PC-3 (cell line): ENCODE data around the gene TMEM184B. TPM values are rescaled to one million over a fixed set of nuclear protein-coding genes. Genes with fewer than 3 reads are reported as not detected.

Source experiments
- ATAC-seq: fragments of 200-7000 bp; cut with Tn5 transposase; 2 replicates; pipeline ENCODE4 v1.9.1; 2020; ENCODE audit warnings: mild to moderate bottlenecking, moderate library complexity
- BruUV-seq: library from RNA; stranded (reverse); fragments of 400-500 nt; replicated peaks from 2 replicates; lab custom pipeline; 2021; lab: Mats Ljungman, UMichigan
- CTCF ChIA-PET: fragments of 300-600 bp; sonication (Branson Sonifier 250); formaldehyde crosslinking; loops from one replicate; lab custom pipeline; 2022; ENCODE audit warnings: antibody characterized with exemption; lab: Charles Lee
- POLR2A ChIA-PET: fragments of 300-600 bp; sonication (Branson Sonifier 250); formaldehyde crosslinking; loops from one replicate; lab custom pipeline; 2022; ENCODE audit warnings: antibody characterized with exemption; ENCODE audit not compliant: unreplicated experiment; lab: Charles Lee
- DNase-seq: peaks from one replicate; pipeline ENCODE4 v3.0.0-alpha.2; 2015
- H2AFZ ChIP-seq: fragments of 300-600 bp; sonication (generic); 2 replicates; pipeline ENCODE4 v1.6.0; 2016; ENCODE audit warnings: antibody characterized with exemption, low read length
- H3F3A ChIP-seq: fragments of 300-600 bp; sonication (generic); one replicate; pipeline ENCODE4 v1.6.0; 2017; ENCODE audit warnings: antibody characterized with exemption, low read length, control low read depth, mild to moderate bottlenecking; ENCODE audit not compliant: unreplicated experiment
- H3K27ac ChIP-seq: fragments of 300-600 bp; sonication (generic); 2 replicates; pipeline ENCODE4 v1.5.1; 2016; ENCODE audit warnings: mild to moderate bottlenecking, low read length
- H3K27me3 ChIP-seq: fragments of 300-600 bp; sonication (generic); 2 replicates; pipeline ENCODE4 v1.6.1; 2016; ENCODE audit warnings: low read length, mixed read lengths
- H3K36me3 ChIP-seq: fragments of 300-600 bp; sonication (generic); 2 replicates; pipeline ENCODE4 v1.6.1; 2016; ENCODE audit warnings: low read depth, mixed run types, low read length, mixed read lengths
- H3K4me1 ChIP-seq: fragments of 300-600 bp; sonication (generic); 2 replicates; pipeline ENCODE4 v1.5.1; 2016; ENCODE audit warnings: low read length; ENCODE audit not compliant: insufficient read depth
- H3K4me2 ChIP-seq: fragments of 300-600 bp; sonication (generic); 2 replicates; pipeline ENCODE4 v1.6.0; 2016; ENCODE audit warnings: low read length
- H3K4me3 ChIP-seq: fragments of 300-600 bp; sonication (generic); 2 replicates; pipeline ENCODE4 v1.5.1; 2016; ENCODE audit warnings: mild to moderate bottlenecking, low read length, mixed read lengths
- H3K79me2 ChIP-seq: fragments of 300-600 bp; sonication (generic); 2 replicates; pipeline ENCODE4 v1.6.1; 2017; ENCODE audit warnings: low read length, mixed read lengths
- H3K9ac ChIP-seq: fragments of 300-600 bp; sonication (generic); 2 replicates; pipeline ENCODE4 v1.6.0; 2016; ENCODE audit warnings: mild to moderate bottlenecking, low read length
- H3K9me2 ChIP-seq: fragments of 300-600 bp; sonication (generic); replicated peaks from 2 replicates; pipeline ENCODE4 v1.6.1; 2016; ENCODE audit warnings: mixed run types, low read length, mixed read lengths
- H3K9me3 ChIP-seq: fragments of 300-600 bp; sonication (generic); 2 replicates; pipeline ENCODE4 v1.6.1; 2016; ENCODE audit warnings: low read length, mixed read lengths
- H4K20me1 ChIP-seq: fragments of 300-600 bp; sonication (generic); 2 replicates; pipeline ENCODE4 v1.6.1; 2016; ENCODE audit warnings: low read length, mixed read lengths
- CTCF ChIP-seq: fragments of 300-600 bp; sonication (generic); conservative IDR thresholded peaks from 2 replicates; pipeline ENCODE4 v1.5.1; 2017; ENCODE audit warnings: antibody characterized with exemption, low read depth, mild to moderate bottlenecking, low read length
- EZH2 ChIP-seq: fragments of 300-600 bp; sonication (generic); IDR thresholded peaks from one replicate; pipeline ENCODE4 v1.6.1; 2017; ENCODE audit warnings: antibody characterized with exemption, mild to moderate bottlenecking, low read length; ENCODE audit not compliant: unreplicated experiment
- EZH2phosphoT487 ChIP-seq: fragments of 300-600 bp; sonication (generic); IDR thresholded peaks from 2 replicates; pipeline ENCODE4 v1.6.1; 2018; ENCODE audit warnings: mild to moderate bottlenecking, antibody characterized with exemption, low read length, borderline replicate concordance
- intact Hi-C: fragments of 100-400 bp; cut with micrococcal nuclease; formaldehyde crosslinking; loops from 2 replicates; pipeline ENCODE4 v1.9.0; 2023
- total RNA-seq: library from RNA; depleted of rRNA; stranded (reverse); fragments of >200 nt; gene quantifications from 2 replicates; pipeline ENCODE4 v1.2.3, GENCODE V29; 2014

Gene TMEM184B
- total RNA-seq, 1 experiment from 2014 or later: 37.5 TPM

GRCh38 chr22:38215156-38216038 is 57.4 kb downstream of the TMEM184B start:
- no peaks in the 10 kb centered on the region for H3K9me3 ChIP-seq
- no peaks in the 10 kb centered on the region for H3K27me3 ChIP-seq
- H3F3A ChIP-seq: no peaks in the 10 kb centered on the region
- H3K9ac ChIP-seq: no peak overlapping the region
- ChIA-PET CTCF (no interaction called here), POLR2A (no interaction called here)
- peaks cover 8% of the 10 kb centered on the region for H3K36me3 ChIP-seq
- intact Hi-C loops: loop anchor here (10.0 kb wide), 1 partner anchor 101 kb away; the partner anchor contains the start of gene BAIAP2L2
- H2AFZ ChIP-seq: no peak overlapping the region
- DNase-seq: no peak
- H3K27ac ChIP-seq: no peak overlapping the region
- ATAC-seq: no peak
- H4K20me1 ChIP-seq: peaks cover 11% of the 10 kb centered on the region; the same call in 1 of the 2 replicates
- H3K4me3 ChIP-seq: no peak overlapping the region
- H3K79me2 ChIP-seq: peaks cover 19% of the 10 kb centered on the region
- no TSS peak for BruUV-seq
- no peak overlapping the region for H3K4me2 ChIP-seq
- TF ChIP-seq EZH2phosphoT487: no peak
- TF ChIP-seq EZH2: no peak
- no peaks in the 10 kb centered on the region for H3K9me2 ChIP-seq
- peaks cover 21% of the 10 kb centered on the region for H3K4me1 ChIP-seq

DNA sequence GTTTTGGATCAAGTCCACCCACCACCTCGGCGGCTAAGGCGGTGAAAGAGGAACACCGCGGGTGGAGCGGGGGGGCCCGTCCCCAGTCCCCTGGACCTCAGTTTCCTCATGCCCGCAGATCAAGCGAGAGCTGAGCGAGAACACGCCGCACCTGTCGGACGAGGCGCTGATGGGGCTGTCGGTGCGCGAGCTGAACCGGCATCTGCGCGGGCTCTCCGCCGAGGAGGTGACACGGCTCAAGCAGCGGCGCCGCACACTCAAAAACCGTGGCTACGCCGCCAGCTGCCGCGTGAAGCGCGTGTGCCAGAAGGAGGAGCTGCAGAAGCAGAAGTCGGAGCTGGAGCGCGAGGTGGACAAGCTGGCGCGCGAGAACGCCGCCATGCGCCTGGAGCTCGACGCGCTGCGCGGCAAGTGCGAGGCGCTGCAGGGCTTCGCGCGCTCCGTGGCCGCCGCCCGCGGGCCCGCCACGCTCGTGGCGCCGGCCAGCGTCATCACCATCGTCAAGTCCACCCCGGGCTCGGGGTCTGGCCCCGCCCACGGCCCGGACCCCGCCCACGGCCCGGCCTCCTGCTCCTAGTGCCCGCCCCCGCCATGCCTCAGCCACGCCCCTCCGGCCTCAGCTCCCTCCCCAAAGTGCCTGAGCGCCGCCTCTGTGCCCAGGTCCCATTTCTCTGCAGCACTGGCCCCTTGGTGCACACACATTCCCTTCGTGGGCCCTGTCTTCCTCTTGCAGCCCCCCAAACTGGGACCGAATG is 58.3 kb downstream of the TMEM184B start:
- ChIA-PET CTCF (no interaction called here), POLR2A (no interaction called here)
- ATAC-seq: no peak
- intact Hi-C loops: loop anchor here (10.0 kb wide), 1 partner anchor 100 kb away; the partner anchor contains the start of gene BAIAP2L2
- Histone ChIP-seq H3K4me3 (no peak overlapping the region), H3K4me2 (no peak overlapping the region), H3K9ac (no peak overlapping the region), H3K79me2 (peaks cover 28% of the 10 kb centered on the region), H3K4me1 (peaks cover 19% of the 10 kb centered on the region), H3K27me3 (no peaks in the 10 kb centered on the region), H3F3A (no peaks in the 10 kb centered on the region), H3K9me3 (no peaks in the 10 kb centered on the region), H2AFZ (no peak overlapping the region), H3K36me3 (peaks cover 8% of the 10 kb centered on the region), H3K27ac (no peak overlapping the region), H3K9me2 (no peaks in the 10 kb centered on the region), H4K20me1 (peaks cover 18% of the 10 kb centered on the region; the same call in 1 of the 2 replicates)
- TF ChIP-seq CTCF (no peak), EZH2phosphoT487 (no peak), EZH2 (no peak)
- BruUV-seq: no TSS peak
- DNase-seq: no peak

- ChIA-PET CTCF (no interaction called here), POLR2A (no interaction called here)
- H3K27ac ChIP-seq: no peak overlapping the region
Measured at GRCh38 chr22:38213990-38214301, 58.9 kb downstream of the TMEM184B start.

More at GRCh38 chr22:38213990-38214301, 58.9 kb downstream of the TMEM184B start:
- no peak for ATAC-seq
- Histone ChIP-seq H3K4me2 (no peak overlapping the region), H3K9ac (no peak overlapping the region), H2AFZ (no peak overlapping the region), H4K20me1 (peaks cover 18% of the 10 kb centered on the region; the same call in 1 of the 2 replicates), H3K4me1 (peaks cover 14% of the 10 kb centered on the region), H3K4me3 (no peak overlapping the region), H3K36me3 (peaks cover 8% of the 10 kb centered on the region), H3K79me2 (peaks cover 33% of the 10 kb centered on the region), H3K27me3 (no peaks in the 10 kb centered on the region), H3K9me2 (no peaks in the 10 kb centered on the region), H3K9me3 (no peaks in the 10 kb centered on the region), H3F3A (no peaks in the 10 kb centered on the region)
- BruUV-seq: no TSS peak
- TF ChIP-seq CTCF (no peak), EZH2 (no peak), EZH2phosphoT487 (no peak)
- intact Hi-C loops: loop anchor here (10.0 kb wide), 1 partner anchor 99 kb away; the partner anchor contains the start of gene BAIAP2L2
- no peak for DNase-seq
